Heart right ventricle (tissue), 16 donors: Measurements from ENCODE around the gene BCAM. TPM values are rescaled to one million over a fixed set of nuclear protein-coding genes. Genes with fewer than 3 reads are reported as not detected.

Experiments used
- ATAC-seq, 8 donors: fragments of 200-7000 bp; cut with Tn5 transposase; one replicate each; pipeline ENCODE4 v1.9.1; 2020; ENCODE audit warnings: mild to moderate bottlenecking in 8 of 8, moderate library complexity in 8 of 8, moderate number of reproducible peaks in 1 of 8
- DNase-seq, 2 donors: peaks; one replicate each; pipeline ENCODE4 v3.0.0-alpha.2; 2020
- H3K27ac ChIP-seq, 10 donors: fragments of 200-600 bp; sonication (generic) in 2 of 10; one replicate each; pipeline versions ENCODE4 v1.5.0 to v1.8.0; 2020 to 2022; ENCODE audit warnings: mild to moderate bottlenecking in 3 of 10
- H3K27me3 ChIP-seq, 7 donors: fragments of 200-600 bp; one replicate each; pipeline ENCODE4 v1.8.0; 2021 to 2022; ENCODE audit warnings: mild to moderate bottlenecking in 2 of 7
- H3K36me3 ChIP-seq, 9 donors: fragments of 200-600 bp; sonication (generic) in 1 of 9; one replicate each; pipeline versions ENCODE4 v1.5.0 to v1.8.0; 2020 to 2022; ENCODE audit warnings: mild to moderate bottlenecking in 2 of 9
- H3K4me1 ChIP-seq, 9 donors: fragments of 200-600 bp; sonication (generic) in 1 of 9; one replicate each; pipeline versions ENCODE4 v1.5.0 to v1.8.0; 2020 to 2022; ENCODE audit warnings: mild to moderate bottlenecking in 4 of 9
- H3K4me3 ChIP-seq, 10 donors: fragments of 200-600 bp; sonication (generic) in 2 of 10; one replicate each; pipeline versions ENCODE4 v1.5.0 to v1.8.0; 2020 to 2022; ENCODE audit warnings: mild to moderate bottlenecking in 7 of 10, moderate library complexity in 2 of 10
- H3K9me3 ChIP-seq, 11 donors: fragments of 200-600 bp in 10 of 11; sonication (generic) in 2 of 11; one replicate each; pipeline versions ENCODE4 v1.5.0 to v1.8.0; 2013 to 2022; ENCODE audit warnings: mild to moderate bottlenecking in 2 of 11, control low read depth in 1 of 11, moderate library complexity in 1 of 11
- CTCF ChIP-seq, 9 donors: fragments of 200-600 bp; sonication (generic) in 2 of 9; IDR thresholded peaks; one replicate each; pipeline versions ENCODE4 v1.5.0 to v1.8.0; 2021 to 2022; ENCODE audit warnings: antibody characterized with exemption in 9 of 9, mild to moderate bottlenecking in 5 of 9, moderate library complexity in 1 of 9
- WGBS, 2 donors: extraction: QIAGEN DNeasy Blood & Tissue Kit; methylation state at CpG; one replicate each; pipeline ENCODE4 v1.1.7; 2013; ENCODE audit warnings: inconsistent platforms in 1 of 2; 5-methylcytosine and 5-hydroxymethylcytosine counted together
- intact Hi-C, 10 donors: fragments of 100-400 bp; cut with DNase I; formaldehyde crosslinking; loops; one replicate each; pipeline versions ENCODE4 v1.11.1 to v1.14.2; 2022
- polyA plus RNA-seq, 2 donors: library from polyadenylated mRNA; stranded (reverse); fragments of 200-250 nt; gene quantifications; one replicate each; pipeline ENCODE4 v1.2.3, GENCODE V29; 2013
- total RNA-seq, 10 donors: library from RNA; stranded (reverse); fragmentation: NEBNext Ultra II Directional in 3 of 10; extraction: Animal tissue kit (Norgen Biotek cat#: 25700) in 3 of 10; gene quantifications; one replicate each; pipeline versions ENCODE4 v1.2.1 to v1.2.4, GENCODE V29; 2021 to 2023
- donor health status: Arrhythmogenic right ventricular cardiomyopathy.
- donor health status: ischemic (EF 13 %, LVEDD 7.1; RV severe dilation, severe dysfunction).
- donor health status: healthy with polysubstance abuse.
- donor health status: DM: no; HTN: yes; CAD: no.
- donor health status: DM: no; HTN: no; CAD: no.
- donor health status: ischemic (EF 25% LVEDD 6.9; RV normal size, moderate dysfunction).
- donor health status: ischemic (EF 25% LVEDD 5.7; RV mildly dilated, moderate dysfunction).
- donor health status: healthy.
- donor health status: DM: yes; HTN: yes; CAD: no.
- donor health status: Ischemic cardiomyopathy.
- donor health status: ischemic (EF 35%, LVEDD 5.7; RV mildly dilated, moderate dysfunction).
- donor health status: nonischemic (EF 11% LVEDD 7.7; RV severe dilation, severe dysfunction).
- donor health status: DM: yes; HTN: yes; CAD: no.
- donor health status: PGD.
- donor health status: ischemic (EF 29% LVEDD 5.4; RV normal size, mild dysfunction).
- donor health status: nonischemic (EF 23%, LVEDD 6.1; RV moderate dilation, normal function).

Gene BCAM
- total and polyA plus RNA-seq, 12 donors, result 63.2 to 130 (median 92.5) TPM

DNA sequence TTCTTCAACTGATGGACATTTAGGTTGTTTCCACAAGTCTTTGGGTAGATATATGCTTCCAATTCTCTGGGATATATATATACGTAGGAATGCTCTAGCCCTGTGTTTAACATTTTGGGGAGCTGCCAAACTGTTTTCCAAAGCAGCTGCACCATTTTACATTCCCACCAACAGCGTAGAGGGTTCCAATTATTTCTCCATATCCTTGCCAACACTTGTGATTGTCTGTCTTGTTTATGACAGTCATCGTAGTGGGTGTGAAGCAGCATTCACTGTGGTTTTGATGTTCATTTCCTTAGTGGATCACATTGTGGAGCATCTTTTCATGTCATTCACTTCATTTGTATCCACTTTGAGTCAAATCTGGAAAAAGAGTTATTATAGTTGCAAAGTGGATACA lies 35.9 kb upstream of the BCAM start:
- Histone ChIP-seq H3K27me3 (peaks cover 0 to 17% (median 9%) of the 10 kb centered on the region in 7 donors), H3K9me3 (peaks cover 0 to 8% (median 0%) of the 10 kb centered on the region in 11 donors), H3K4me1 (peaks cover 0 to 22% (median 0%) of the 10 kb centered on the region in 9 donors), H3K4me3 (no peak overlapping the region), H3K36me3 (no peaks in the 10 kb centered on the region), H3K27ac (no peak overlapping the region)
- DNase-seq (no peak), ATAC-seq (no peak)
- TF ChIP-seq CTCF (IDR thresholded peaks at IDR 0.05), result no peak
- intact Hi-C loops, result loop anchor here in 7 of 10 donors (2.0 to 10.0 kb wide), 4 partner anchors 50 to 201 kb away; no protein-coding TSS in a partner anchor
- 48 to 50% methylated on average over 3 of the region's 3 CpGs for WGBS, 2 donors

DNA sequence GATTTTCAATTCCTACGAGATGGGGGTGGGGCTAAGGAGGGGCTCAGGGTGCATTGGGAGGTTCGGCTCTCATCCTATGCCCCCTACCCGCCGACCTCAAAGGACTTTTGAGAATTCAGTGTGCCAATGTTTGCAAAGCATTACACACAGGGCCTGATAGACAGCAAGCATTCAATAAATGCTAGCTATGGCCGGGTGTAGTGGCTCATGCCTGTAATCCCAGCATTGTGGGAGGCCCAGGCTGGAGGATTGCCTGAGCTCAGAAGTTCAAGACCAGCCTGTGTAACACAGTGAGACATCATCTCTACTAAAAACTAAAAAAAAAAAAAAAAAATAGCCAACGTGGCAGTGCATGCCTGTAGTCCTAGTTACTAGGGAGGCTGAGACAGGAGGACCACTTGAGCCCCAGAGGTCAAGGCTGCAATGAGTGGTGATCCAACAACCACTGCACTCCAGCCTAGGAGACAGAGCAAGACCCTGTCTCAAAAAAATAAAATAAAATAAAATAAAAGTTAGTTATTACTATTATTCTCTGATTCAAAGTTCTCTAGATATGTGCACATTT lies 33.1 kb upstream of the BCAM start:
- no peak for TF ChIP-seq CTCF (IDR thresholded peaks at IDR 0.05)
- ATAC-seq, result no peak
- no peak for DNase-seq
- H3K9me3 ChIP-seq, result no peaks in the 10 kb centered on the region
- 85 to 90% methylated on average over 6 of the region's 6 CpGs for WGBS, 2 donors
- H3K27me3 ChIP-seq, result peaks cover 0 to 19% (median 10%) of the 10 kb centered on the region in 7 donors
- intact Hi-C loops, result loop anchor here in 3 of 10 donors (10.0 kb wide), 1 partner anchor 201 kb away; no protein-coding TSS in a partner anchor
- H3K4me3 ChIP-seq, result no peak overlapping the region
- H3K27ac ChIP-seq, result no peak overlapping the region
- no peaks in the 10 kb centered on the region for H3K36me3 ChIP-seq
- peaks cover 0 to 4% (median 0%) of the 10 kb centered on the region in 9 donors for H3K4me1 ChIP-seq

DNA sequence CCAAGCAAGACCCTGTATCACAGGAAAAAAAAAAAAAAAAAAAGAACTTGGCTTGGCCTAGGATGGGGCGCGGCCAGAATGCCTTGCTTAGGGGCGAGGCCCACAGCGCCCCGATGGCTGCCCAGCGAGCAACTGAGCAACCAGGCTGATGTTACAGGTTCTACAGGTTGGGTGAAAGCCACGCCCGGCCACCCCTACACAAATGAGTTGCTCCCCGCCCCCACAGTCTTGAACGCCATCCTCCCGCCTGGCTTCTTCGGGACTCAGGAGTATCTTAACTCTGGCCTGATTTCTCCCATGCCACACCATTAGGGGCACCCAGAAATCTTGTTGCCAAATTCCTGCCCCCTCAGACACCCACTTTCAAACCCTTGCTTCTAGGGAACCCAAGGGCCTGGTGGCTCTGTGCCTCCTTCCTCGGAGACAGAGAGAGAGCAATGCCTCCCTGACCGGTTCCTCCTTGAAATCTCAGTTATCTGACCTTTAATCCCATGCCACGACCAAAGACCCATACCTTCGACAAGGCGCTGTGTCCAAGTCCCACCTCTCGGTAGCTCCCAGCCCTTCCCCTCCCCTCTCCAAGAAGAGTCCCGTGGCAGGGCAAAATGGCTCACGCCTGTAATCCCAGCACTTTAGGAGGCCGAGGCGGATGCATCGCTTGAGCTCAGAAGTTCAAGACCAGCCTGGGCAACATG lies 32.4 kb upstream of the BCAM start:
- Histone ChIP-seq H3K4me3 (no peak overlapping the region), H3K9me3 (no peaks in the 10 kb centered on the region), H3K27ac (no peak overlapping the region), H3K27me3 (peaks cover 0 to 19% (median 10%) of the 10 kb centered on the region in 7 donors), H3K36me3 (no peaks in the 10 kb centered on the region), H3K4me1 (peaks cover 0 to 4% (median 0%) of the 10 kb centered on the region in 9 donors)
- DNase-seq (no peak), ATAC-seq (no peak)
- WGBS, 2 donors, result 93 to 95% methylated on average over 23 of the region's 23 CpGs
- TF ChIP-seq CTCF (IDR thresholded peaks at IDR 0.05), result no peak
- intact Hi-C loops, result loop anchor here in 3 of 10 donors (10.0 kb wide), 1 partner anchor 202 kb away; no protein-coding TSS in a partner anchor

GRCh38 chr19:44777715-44778347 lies 31.1 kb upstream of the BCAM start, which contains the start of gene CBLC:
CBLC (plus strand) TSS chr19:44777890; CDS start chr19:44777932, 42 bp downstream.
- H3K4me1 ChIP-seq, result peaks cover 0 to 4% (median 0%) of the 10 kb centered on the region in 9 donors
- H3K9me3 ChIP-seq, result no peaks in the 10 kb centered on the region
- H3K27me3 ChIP-seq, result peaks cover 0 to 14% (median 10%) of the 10 kb centered on the region in 7 donors
- no peak for DNase-seq
- intact Hi-C loops, result loop anchor here in 3 of 10 donors (10.0 kb wide), 1 partner anchor 203 kb away; no protein-coding TSS in a partner anchor
- no peak within 1 kb of the TSS for H3K27ac ChIP-seq
- WGBS, 2 donors, result 13 to 16% methylated on average over 47 of the region's 47 CpGs
- H3K4me3 ChIP-seq, result no peak within 1 kb of the TSS
- no peak for TF ChIP-seq CTCF (IDR thresholded peaks at IDR 0.05)
- H3K36me3 ChIP-seq, result no peaks in the 10 kb centered on the region
- ATAC-seq, result peak in 2 of 8 donors; percentile 29 to 33
